Activated T-helper 1 cell treated with anti-CD3 and anti-CD28 coated beads, Interleukin-12 subunit alpha, Interleukin-12 subunit beta, Interleukin-2, Interleukin-4 antibody, amounts not matched to agents 30 ng/mL and 10 ng/mL and 1 ng/mL, durations not matched to agents 14 hours and 24 hours and 36 hours (primary cell): Measurements from ENCODE around the gene CDA. TPM values are rescaled to one million over a fixed set of nuclear protein-coding genes. Genes with fewer than 3 reads are reported as not detected.

Source experiments
- DNase-seq: peaks from one replicate; pipeline ENCODE4 v3.0.0; 2021; ENCODE audit warnings: low spot score
- H3K27ac Mint-ChIP-seq: one replicate; pipeline ENCODE4 v1.8.0; 2021; ENCODE audit warnings: mild to moderate bottlenecking, mixed read lengths
- H3K27me3 Mint-ChIP-seq: one replicate; pipeline ENCODE4 v1.8.0; 2022; ENCODE audit warnings: mild to moderate bottlenecking, moderate library complexity, mixed read lengths; ENCODE audit not compliant: insufficient read depth
- H3K36me3 Mint-ChIP-seq: one replicate; pipeline ENCODE4 v1.8.0; 2021; ENCODE audit warnings: low read depth, mixed read lengths
- H3K4me1 Mint-ChIP-seq: one replicate; pipeline ENCODE4 v1.8.0; 2021; ENCODE audit warnings: low read depth, mixed read lengths
- H3K4me3 Mint-ChIP-seq: one replicate; pipeline ENCODE4 v1.8.0; 2021; ENCODE audit warnings: mild to moderate bottlenecking, moderate library complexity, mixed read lengths
- H3K9me3 Mint-ChIP-seq: one replicate; pipeline ENCODE4 v1.8.0; 2021; ENCODE audit warnings: mixed read lengths
- intact Hi-C: fragments of 100-400 bp; cut with micrococcal nuclease; formaldehyde crosslinking; loops from one replicate; pipeline ENCODE4 v1.15.1; 2024
- total RNA-seq: library from RNA; stranded (reverse); gene quantifications from 2 replicates; pipeline ENCODE4 v1.2.3, GENCODE V29; 2022

CDA gene
- total RNA-seq, 1 donor from 2014 or later: not detected

DNA sequence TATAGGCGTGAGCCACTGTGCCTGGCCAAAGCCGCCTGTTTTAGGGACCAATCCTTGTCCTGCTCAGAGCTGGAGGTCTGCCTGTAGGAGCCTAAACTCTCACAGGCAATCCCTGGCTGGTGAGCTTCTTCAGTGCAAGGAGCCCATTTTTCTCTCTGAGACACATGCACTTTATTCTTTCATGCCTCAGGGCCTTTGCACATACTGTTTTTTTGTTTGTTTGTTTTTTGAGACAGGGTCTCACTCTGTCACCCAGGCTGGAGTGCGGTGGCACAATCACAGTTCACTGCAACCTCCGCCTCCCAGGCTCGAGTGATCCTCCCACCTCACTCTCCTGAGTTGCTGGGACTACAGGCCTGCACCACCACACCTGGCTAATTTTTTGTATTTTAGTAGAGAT, 22.8 kb downstream of the CDA start:
- DNase-seq: no peak
- H3K4me1 Mint-ChIP-seq: peaks cover under 1% of the 10 kb centered on the region
- no peaks in the 10 kb centered on the region for H3K36me3 Mint-ChIP-seq
- H3K27me3 Mint-ChIP-seq: peaks cover 3% of the 10 kb centered on the region
- no peaks in the 10 kb centered on the region for H3K9me3 Mint-ChIP-seq
- H3K4me3 Mint-ChIP-seq: no peak overlapping the region
- intact Hi-C loops: no loop called here
- no peak overlapping the region for H3K27ac Mint-ChIP-seq

DNA sequence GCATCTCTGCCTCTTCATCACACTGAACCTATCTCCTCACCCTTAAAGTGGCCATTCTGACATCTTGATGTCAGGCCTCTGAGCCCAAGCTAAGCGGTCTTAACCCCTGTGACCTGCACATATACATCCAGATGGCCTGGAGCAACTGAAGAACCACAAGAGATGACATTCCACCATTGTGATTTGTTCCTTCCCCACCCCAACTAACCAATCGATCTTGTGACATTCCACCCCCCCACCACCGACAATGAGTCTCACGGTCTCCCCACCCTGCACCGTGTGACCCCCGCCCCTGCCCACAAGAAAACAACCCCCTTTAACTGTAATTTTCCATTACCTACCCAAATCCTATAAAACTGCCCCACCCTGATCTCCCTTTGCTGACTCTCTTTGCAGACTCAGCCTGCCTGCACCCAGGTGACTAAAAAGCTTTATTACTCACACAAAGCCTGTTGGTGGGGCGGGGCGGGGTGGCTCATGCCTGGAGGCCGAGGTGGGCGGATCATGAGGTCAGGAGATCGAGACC, 23.4 kb downstream of the CDA start:
- Mint-ChIP-seq H3K4me1 (peaks cover 6% of the 10 kb centered on the region), H3K4me3 (no peak overlapping the region), H3K9me3 (no peaks in the 10 kb centered on the region), H3K27me3 (peaks cover 6% of the 10 kb centered on the region), H3K27ac (no peak overlapping the region), H3K36me3 (no peaks in the 10 kb centered on the region)
- no peak for DNase-seq
- intact Hi-C loops: no loop called here

DNA sequence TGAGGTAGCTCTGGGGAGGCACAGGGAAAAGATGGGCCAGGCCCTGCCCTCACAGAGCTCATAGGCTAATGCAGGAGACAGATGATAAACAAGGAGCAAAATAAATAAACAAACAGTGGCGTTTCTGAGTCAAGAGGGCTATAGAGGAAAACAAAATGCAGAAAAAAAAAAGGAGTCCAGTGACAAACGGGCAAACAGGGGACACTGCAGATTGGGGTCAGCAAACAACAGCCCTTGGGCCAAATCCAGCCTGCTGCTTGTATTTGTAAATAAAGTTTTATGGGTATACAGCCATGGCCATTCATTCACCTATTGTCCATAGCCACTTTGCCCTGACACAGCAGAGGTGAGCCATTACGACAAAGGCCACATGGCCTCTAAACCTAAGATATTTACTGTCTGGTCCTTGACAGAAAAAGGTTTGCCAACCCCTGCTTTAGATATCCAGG, 25.3 kb downstream of the CDA start:
- Mint-ChIP-seq H3K4me3 (no peak overlapping the region), H3K4me1 (peaks cover 6% of the 10 kb centered on the region), H3K9me3 (no peaks in the 10 kb centered on the region), H3K27me3 (peaks cover 2% of the 10 kb centered on the region), H3K36me3 (no peaks in the 10 kb centered on the region), H3K27ac (no peak overlapping the region)
- no peak for DNase-seq
- intact Hi-C loops: no loop called here

DNA sequence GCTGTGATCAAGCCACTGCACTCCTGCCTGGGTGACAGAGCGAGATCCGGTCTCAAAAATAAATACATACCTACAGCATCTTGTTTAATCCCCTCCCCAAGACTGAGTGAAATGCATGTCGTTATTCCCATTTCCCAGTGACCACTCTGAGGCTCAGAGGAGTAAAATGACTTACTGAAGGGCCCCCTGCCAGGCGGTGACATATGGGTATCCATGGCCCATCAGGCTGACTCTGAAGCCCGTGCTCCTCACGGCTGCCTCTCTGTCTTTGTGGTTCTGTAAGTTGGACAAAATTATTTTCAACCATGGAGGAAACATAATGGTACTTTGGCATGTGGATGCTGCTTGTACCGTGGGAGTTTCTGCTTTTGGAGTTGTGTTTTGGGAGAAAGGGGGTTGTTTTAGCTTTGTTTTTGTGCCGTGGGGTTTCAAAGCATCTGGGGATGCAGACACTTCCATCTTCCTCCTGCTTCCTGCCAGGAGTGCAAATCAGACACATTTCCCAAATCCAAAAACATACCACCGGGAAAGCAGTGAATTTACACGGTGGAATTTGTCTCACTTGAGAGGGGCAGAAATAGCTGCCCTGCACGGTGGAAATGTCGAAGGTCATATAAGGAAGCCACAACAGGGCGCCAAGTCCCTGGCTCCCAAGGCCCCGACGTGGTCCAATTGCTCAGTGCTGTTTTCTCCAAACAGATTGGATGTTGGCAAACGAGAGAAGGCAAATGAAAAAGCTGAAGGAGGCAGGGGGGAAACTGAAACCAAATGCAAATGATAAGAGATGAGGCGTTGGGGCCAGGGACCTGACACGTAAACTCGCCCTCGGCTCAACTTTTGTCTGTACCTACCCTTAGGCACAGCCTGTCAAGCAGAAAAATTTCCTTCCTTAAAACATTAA, 27.3 kb downstream of the CDA start:
- H3K4me1 Mint-ChIP-seq: peaks cover 6% of the 10 kb centered on the region

DNA sequence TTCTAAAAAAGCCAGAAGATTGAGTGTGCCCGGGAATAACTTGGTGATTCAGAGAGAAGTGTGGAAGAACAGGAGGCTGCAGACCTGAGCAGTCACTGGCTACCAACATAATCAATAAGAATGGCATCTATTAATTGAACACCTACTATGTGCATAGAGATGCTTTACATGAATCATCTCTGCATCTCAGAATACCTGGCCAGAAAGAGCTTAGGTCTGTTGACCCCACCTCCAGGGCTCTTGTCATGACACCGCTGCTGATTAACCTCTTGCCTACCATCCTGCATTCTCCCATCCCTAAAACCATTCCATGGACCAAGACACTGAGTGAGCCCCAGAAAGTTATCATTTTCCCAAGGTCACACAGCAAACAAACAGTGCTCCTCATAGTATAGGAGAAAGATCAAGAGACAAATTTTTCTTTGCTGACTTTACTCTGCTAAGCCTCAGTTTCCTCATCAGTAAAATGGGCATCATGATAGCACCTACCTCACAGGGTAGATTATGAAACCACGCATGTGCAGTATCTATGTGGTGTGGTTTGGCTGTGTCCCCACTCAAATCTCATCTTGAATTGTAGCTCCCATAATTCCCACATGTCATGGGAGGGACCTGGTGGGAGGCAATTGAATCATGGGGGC, 28.1 kb downstream of the CDA start:
- Mint-ChIP-seq H3K27ac (no peak overlapping the region), H3K4me3 (no peak overlapping the region), H3K27me3 (peaks cover 2% of the 10 kb centered on the region), H3K36me3 (no peaks in the 10 kb centered on the region), H3K4me1 (peaks cover 6% of the 10 kb centered on the region), H3K9me3 (no peaks in the 10 kb centered on the region)
- intact Hi-C loops: no loop called here
- no peak for DNase-seq

More for the DNA sequence above, 27.3 kb downstream of the CDA start:
- Mint-ChIP-seq H3K36me3 (no peaks in the 10 kb centered on the region), H3K27me3 (peaks cover 2% of the 10 kb centered on the region), H3K27ac (no peak overlapping the region), H3K9me3 (no peaks in the 10 kb centered on the region), H3K4me3 (no peak overlapping the region)
- intact Hi-C loops: no loop called here
- DNase-seq: no peak

DNA sequence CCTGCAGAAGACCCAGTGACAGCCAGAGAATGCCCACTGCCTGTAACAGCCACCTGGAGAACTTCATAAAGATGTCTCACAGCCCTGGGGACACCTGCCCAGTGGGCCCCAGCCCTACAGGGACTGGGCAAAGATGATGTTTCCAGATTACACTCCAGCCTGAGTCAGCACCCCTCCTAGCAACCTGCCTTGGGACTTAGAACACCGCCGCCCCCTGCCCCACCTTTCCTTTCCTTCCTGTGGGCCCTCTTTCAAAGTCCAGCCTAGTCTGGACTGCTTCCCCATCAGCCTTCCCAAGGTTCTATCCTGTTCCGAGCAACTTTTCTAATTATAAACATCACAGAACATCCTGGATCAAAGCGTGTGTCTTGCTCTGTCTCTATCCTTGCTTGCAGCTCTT, 29.7 kb downstream of the CDA start:
- Mint-ChIP-seq H3K36me3 (no peaks in the 10 kb centered on the region), H3K27ac (no peak overlapping the region), H3K9me3 (no peaks in the 10 kb centered on the region), H3K4me3 (no peak overlapping the region), H3K27me3 (peaks cover 2% of the 10 kb centered on the region), H3K4me1 (peaks cover 6% of the 10 kb centered on the region)
- DNase-seq: no peak
- intact Hi-C loops: no loop called here

DNA sequence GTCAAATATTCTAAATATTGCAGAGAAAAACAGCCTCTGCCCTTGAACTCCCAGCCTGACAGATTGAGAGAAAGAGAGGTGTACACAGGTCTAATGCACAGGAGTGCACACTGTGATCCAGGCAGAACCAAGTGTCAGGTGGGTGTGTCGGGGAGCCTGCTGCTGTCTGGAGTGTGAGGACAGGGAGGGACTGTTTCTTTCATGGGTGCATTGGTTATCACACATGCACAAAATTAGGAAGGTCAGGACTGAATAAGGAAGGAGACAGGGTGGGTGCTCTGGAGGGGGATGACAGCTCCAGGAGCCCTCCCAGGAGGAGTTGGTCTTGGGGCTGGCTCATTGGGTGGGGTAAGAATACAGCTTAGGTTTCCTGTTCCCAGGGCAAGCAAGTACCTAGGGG, 31.1 kb downstream of the CDA start:
- Mint-ChIP-seq H3K9me3 (no peaks in the 10 kb centered on the region), H3K27me3 (peaks cover 2% of the 10 kb centered on the region), H3K36me3 (no peaks in the 10 kb centered on the region), H3K4me1 (peaks cover 6% of the 10 kb centered on the region), H3K27ac (no peak overlapping the region), H3K4me3 (no peak overlapping the region)
- DNase-seq: no peak
- intact Hi-C loops: no loop called here

DNA sequence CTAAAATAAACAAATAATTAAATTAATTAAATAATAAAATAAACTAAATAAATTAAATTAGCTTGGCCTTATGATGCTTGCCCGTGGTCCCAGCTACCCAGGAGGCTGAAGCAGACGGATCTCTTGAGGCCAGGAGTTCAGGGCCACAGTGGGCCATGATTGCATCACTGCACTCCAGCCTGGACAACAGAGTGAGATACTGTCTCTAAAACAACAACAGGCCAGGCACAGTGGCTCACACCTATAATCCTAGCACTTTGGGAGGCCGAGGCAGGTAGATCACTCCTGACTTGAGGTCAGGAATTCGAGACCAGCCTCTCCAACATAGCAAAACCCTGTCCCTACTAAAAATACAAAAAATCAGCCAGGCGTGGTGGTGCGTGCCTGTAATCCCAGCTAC, 32.1 kb downstream of the CDA start:
- H3K4me3 Mint-ChIP-seq: no peak overlapping the region
- H3K27ac Mint-ChIP-seq: no peak overlapping the region
- intact Hi-C loops: no loop called here
- no peak for DNase-seq
- no peaks in the 10 kb centered on the region for H3K36me3 Mint-ChIP-seq
- peaks cover 6% of the 10 kb centered on the region for H3K4me1 Mint-ChIP-seq
- H3K9me3 Mint-ChIP-seq: no peaks in the 10 kb centered on the region
- peaks cover 5% of the 10 kb centered on the region for H3K27me3 Mint-ChIP-seq

DNA sequence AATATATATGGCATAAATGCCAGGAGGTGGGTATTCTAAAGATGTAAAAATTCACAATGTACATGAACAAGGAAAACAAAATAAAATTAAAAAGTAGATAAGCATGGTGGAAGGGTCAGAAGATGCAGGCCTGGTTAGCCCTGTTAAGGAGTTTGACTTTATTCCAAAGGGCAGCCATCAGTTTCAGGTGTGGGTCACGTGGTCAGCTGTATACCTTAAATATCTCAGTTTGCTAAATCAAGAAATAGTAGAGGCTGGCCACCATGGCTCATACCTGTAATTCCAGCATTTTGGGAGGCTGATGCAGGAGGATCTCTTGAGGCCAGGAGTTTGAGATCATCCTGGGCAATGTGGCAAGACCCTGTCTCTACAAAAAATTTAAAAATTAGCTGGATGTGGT, 35.8 kb downstream of the CDA start:
- Mint-ChIP-seq H3K4me1 (no peaks in the 10 kb centered on the region), H3K27me3 (peaks cover 14% of the 10 kb centered on the region), H3K4me3 (no peak overlapping the region), H3K27ac (no peak overlapping the region), H3K36me3 (no peaks in the 10 kb centered on the region), H3K9me3 (no peaks in the 10 kb centered on the region)
- no peak for DNase-seq
- intact Hi-C loops: no loop called here

DNA sequence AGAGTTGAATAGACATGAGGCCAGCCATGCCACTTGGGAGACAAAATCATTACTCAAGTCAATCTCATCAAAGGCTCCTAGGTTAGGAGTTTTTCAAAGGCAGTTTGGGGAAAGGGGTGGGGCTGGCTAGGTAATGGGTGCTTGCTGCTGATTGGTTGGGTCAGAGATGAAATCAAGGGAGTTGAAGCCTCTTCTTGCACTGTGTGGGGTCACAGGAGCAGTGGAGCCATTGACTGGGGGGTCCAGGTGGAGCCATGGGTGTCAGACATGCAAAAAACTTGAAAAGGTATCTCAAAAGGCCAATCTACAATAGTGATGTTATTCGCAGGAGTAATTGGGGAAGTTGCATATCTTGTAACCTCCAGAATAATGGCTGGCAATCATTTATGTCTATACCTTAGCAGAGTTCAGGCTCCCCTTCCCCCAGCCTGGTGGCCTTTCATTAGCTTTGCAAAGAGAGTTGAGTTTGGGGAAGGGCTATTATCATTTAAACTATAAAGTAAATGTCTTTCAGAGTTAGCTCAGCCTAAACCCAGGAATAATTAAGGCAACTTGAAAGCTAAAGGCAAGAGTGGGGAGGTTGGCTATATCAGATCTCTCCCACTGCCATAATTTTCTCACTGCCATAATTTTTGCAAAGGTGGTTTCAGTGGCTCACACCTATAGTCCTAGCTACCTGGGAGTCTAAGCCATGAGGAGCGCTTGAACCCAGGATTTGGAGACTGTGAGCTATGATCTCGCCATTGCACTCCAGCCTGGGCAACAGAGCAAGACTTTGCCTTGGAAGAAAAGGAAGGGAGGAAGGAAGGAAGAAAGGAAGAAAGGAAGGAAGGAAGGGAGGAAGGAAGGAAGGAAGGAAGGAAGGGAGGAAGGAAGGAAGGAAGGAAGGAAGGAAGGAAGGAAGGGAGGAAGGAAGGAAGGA, 36.5 kb downstream of the CDA start:
- Mint-ChIP-seq H3K9me3 (no peaks in the 10 kb centered on the region), H3K27ac (no peak overlapping the region)
- DNase-seq: no peak

DNA sequence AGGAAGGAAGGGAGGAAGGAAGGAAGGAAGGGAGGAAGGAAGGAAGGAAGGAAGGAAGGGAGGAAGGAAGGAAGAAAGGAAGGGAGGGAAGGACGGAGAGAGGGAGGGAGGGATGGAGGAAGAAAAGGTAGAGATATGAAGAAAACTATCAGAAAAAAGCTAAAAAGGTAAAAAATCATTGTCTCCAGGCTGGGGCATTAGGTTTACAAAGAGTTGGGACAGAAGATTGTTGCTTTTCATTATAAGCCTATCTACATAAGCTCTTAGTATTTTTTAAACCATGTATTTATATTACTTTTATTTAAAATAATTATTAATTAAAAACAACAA, 37.2 kb downstream of the CDA start:
- no peak for DNase-seq
- Mint-ChIP-seq H3K4me3 (no peak overlapping the region), H3K27me3 (peaks cover 14% of the 10 kb centered on the region), H3K36me3 (no peaks in the 10 kb centered on the region), H3K4me1 (no peaks in the 10 kb centered on the region), H3K27ac (no peak overlapping the region), H3K9me3 (no peaks in the 10 kb centered on the region)
- intact Hi-C loops: no loop called here

More for the DNA sequence above, 36.5 kb downstream of the CDA start:
- peaks cover 14% of the 10 kb centered on the region for H3K27me3 Mint-ChIP-seq
- H3K4me3 Mint-ChIP-seq: no peak overlapping the region
- intact Hi-C loops: no loop called here
- H3K36me3 Mint-ChIP-seq: no peaks in the 10 kb centered on the region
- H3K4me1 Mint-ChIP-seq: no peaks in the 10 kb centered on the region

DNA sequence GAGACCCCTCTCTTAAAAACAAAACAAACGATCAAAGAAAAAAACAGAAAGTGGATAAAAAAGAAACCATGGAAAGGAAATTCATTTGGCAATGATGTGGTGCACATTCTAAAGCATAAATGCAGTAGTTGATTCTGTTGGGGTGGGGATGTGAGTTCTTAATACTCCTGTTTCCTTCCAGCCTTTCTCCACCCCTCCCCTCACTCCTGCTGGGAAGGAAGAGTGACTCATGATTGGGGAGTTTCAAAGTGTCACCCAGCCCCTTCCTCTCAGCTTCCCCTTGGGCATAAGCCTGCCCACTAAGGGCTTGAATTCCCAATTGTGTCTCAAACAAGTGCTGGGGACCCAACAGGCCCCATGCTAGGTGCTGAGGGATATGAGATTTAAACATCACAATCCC, 37.6 kb downstream of the CDA start:
- no peaks in the 10 kb centered on the region for H3K4me1 Mint-ChIP-seq
- H3K4me3 Mint-ChIP-seq: no peak overlapping the region
- H3K27me3 Mint-ChIP-seq: peaks cover 14% of the 10 kb centered on the region
- DNase-seq: no peak
- H3K27ac Mint-ChIP-seq: no peak overlapping the region
- no peaks in the 10 kb centered on the region for H3K36me3 Mint-ChIP-seq
- no peaks in the 10 kb centered on the region for H3K9me3 Mint-ChIP-seq
- intact Hi-C loops: no loop called here
